HUES48 (cell line): ENCODE data around the gene E2F3.

Experiments used
- H3K27ac ChIP-seq: one replicate; pipeline ENCODE4 v1.7.0; 2013; ENCODE audit warnings: low read depth, low read length, inconsistent platforms
- H3K27me3 ChIP-seq: 2 replicates; pipeline ENCODE4 v1.6.1; 2013; ENCODE audit warnings: mild to moderate bottlenecking, low read length; ENCODE audit not compliant: control insufficient read depth, insufficient read depth
- H3K36me3 ChIP-seq: 2 replicates; pipeline ENCODE4 v1.6.1; 2013; ENCODE audit warnings: low read length; ENCODE audit not compliant: control insufficient read depth, insufficient read depth
- H3K4me1 ChIP-seq: 2 replicates; pipeline ENCODE4 v1.6.1; 2013; ENCODE audit warnings: mild to moderate bottlenecking, low read length; ENCODE audit not compliant: control insufficient read depth, insufficient read depth
- H3K4me3 ChIP-seq: 2 replicates; pipeline ENCODE4 v1.5.1; 2013; ENCODE audit warnings: mild to moderate bottlenecking, low read depth, low read length
- H3K9ac ChIP-seq: 2 replicates; pipeline ENCODE4 v1.6.1; 2013; ENCODE audit warnings: mild to moderate bottlenecking, low read depth, low read length, moderate library complexity
- H3K9me3 ChIP-seq: 2 replicates; pipeline ENCODE4 v1.6.1; 2013; ENCODE audit warnings: low read length; ENCODE audit not compliant: control insufficient read depth, insufficient read depth

Gene E2F3

GRCh38 chr6:20467437-20467836, 65.8 kb downstream of the E2F3 start:
- H3K4me3 ChIP-seq: peak overlapping the region; percentile 47
- no peak overlapping the region for H3K9ac ChIP-seq
- H3K27ac ChIP-seq: peak overlapping the region; percentile 72
- no peaks in the 10 kb centered on the region for H3K27me3 ChIP-seq
- H3K9me3 ChIP-seq: no peaks in the 10 kb centered on the region
- peaks cover 39% of the 10 kb centered on the region for H3K4me1 ChIP-seq
- peaks cover 3% of the 10 kb centered on the region; the same call in 1 of the 2 replicates for H3K36me3 ChIP-seq

- no peak overlapping the region for H3K27ac ChIP-seq
- peaks cover 3% of the 10 kb centered on the region; the same call in 1 of the 2 replicates for H3K36me3 ChIP-seq
- no peaks in the 10 kb centered on the region for H3K27me3 ChIP-seq
- H3K9ac ChIP-seq: no peak overlapping the region
- H3K4me1 ChIP-seq: peaks cover 39% of the 10 kb centered on the region
- no peaks in the 10 kb centered on the region for H3K9me3 ChIP-seq
- no peak overlapping the region for H3K4me3 ChIP-seq
Measured at GRCh38 chr6:20468209-20468608, 66.5 kb downstream of the E2F3 start.

GRCh38 chr6:20472748-20473147, 71.1 kb downstream of the E2F3 start:
- H3K27ac ChIP-seq: no peak overlapping the region
- peaks cover 8% of the 10 kb centered on the region; the same call in 1 of the 2 replicates for H3K36me3 ChIP-seq
- no peak overlapping the region for H3K4me3 ChIP-seq
- no peaks in the 10 kb centered on the region for H3K27me3 ChIP-seq
- H3K9ac ChIP-seq: no peak overlapping the region
- H3K9me3 ChIP-seq: no peaks in the 10 kb centered on the region
- H3K4me1 ChIP-seq: peaks cover 16% of the 10 kb centered on the region

DNA sequence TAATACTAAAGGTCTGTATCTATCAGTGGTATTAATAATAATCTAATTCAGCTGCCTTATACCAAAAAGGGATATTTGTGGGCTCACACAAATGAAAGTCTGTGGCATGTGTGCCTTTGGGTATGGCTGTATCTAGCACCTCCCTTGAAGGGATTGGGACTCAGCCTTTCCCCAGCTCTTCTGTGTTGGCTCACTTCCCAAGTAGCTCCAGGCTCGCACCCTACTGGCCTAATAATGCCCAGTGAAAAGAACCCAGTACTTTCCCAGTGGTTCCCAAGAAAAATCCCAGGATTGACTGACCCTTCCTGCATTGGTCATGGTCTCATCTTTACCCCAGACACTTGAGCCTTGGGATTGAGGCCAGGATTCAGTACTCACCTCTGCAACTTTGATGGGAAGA, 71.8 kb downstream of the E2F3 start:
- Histone ChIP-seq H3K4me3 (no peak overlapping the region), H3K9me3 (no peaks in the 10 kb centered on the region), H3K36me3 (peaks cover 5% of the 10 kb centered on the region; the same call in 1 of the 2 replicates), H3K9ac (no peak overlapping the region), H3K27ac (no peak overlapping the region), H3K27me3 (no peaks in the 10 kb centered on the region), H3K4me1 (peaks cover 8% of the 10 kb centered on the region)

DNA sequence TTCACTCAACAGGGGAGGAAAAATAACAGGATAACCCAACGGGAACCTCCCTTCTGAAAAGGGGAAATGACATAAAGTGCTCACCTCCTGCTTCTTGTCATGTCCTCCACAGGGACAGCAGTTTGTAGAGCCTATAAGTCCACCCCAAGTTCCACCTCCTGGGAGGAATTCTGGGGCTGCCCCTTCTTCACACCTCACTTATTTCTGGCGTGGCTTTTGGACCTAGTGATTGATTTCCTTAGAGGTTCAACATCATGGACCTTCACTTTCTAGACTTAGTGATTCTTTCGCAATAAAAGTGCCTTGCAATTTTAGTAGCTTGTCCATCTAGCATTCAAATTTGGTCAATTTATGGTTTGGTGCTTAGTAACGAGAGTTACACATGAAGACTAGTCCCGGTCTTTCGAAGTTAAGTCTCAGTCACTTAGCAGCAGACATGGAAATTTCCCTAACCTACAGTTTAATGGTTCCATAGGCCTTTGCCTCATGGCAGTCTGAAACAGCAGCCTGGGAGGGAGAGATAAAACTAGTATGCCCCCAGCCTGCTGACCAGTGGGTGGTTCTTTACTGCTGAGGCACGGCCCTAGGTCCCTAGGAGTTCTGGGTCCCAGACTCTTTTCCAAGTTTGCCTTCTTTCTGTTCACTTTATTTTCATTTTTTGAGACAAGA, 73.3 kb downstream of the E2F3 start:
- H3K27me3 ChIP-seq: no peaks in the 10 kb centered on the region
- no peak overlapping the region for H3K9ac ChIP-seq
- no peak overlapping the region for H3K4me3 ChIP-seq
- no peak overlapping the region for H3K27ac ChIP-seq
- H3K9me3 ChIP-seq: no peaks in the 10 kb centered on the region
- H3K4me1 ChIP-seq: no peaks in the 10 kb centered on the region
- peaks cover 16% of the 10 kb centered on the region for H3K36me3 ChIP-seq

DNA sequence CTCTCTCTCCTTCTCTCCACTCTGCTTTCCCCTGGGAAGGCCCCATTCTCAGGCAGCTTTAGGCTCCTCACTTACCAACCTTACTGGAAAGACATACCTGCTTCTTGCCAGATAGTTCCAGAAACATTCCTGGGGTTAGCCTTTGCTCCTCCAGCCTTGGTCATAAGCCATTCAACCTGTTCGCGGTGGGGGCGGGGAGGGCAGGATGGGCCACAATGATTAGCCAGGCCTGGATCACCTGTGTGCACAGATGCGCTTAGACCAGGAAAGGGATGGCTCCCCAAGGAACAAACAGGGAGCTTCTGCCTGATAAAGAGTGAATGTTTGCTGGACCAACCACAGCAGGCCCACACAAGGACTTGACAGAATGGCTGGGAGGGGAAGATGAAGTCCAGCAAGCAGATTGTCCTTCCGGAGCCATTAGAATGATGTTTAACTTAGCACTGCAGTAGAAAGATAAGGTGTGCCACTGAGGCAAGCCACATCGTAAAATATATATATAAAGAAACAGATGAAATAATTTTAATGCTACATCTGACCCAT, 74.9 kb downstream of the E2F3 start:
- no peaks in the 10 kb centered on the region for H3K9me3 ChIP-seq
- no peak overlapping the region for H3K4me3 ChIP-seq
- peaks cover 31% of the 10 kb centered on the region for H3K36me3 ChIP-seq
- H3K27ac ChIP-seq: no peak overlapping the region
- no peaks in the 10 kb centered on the region for H3K27me3 ChIP-seq
- no peak overlapping the region for H3K9ac ChIP-seq
- no peaks in the 10 kb centered on the region for H3K4me1 ChIP-seq

- Histone ChIP-seq H3K9ac (no peak overlapping the region), H3K27me3 (no peaks in the 10 kb centered on the region), H3K4me3 (no peak overlapping the region), H3K36me3 (peaks cover 40% of the 10 kb centered on the region), H3K4me1 (no peaks in the 10 kb centered on the region), H3K27ac (no peak overlapping the region), H3K9me3 (no peaks in the 10 kb centered on the region)
Measured at GRCh38 chr6:20477485-20477884, 75.8 kb downstream of the E2F3 start.

GRCh38 chr6:20479060-20479459, 77.4 kb downstream of the E2F3 start:
- Histone ChIP-seq H3K4me3 (no peak overlapping the region), H3K36me3 (peaks cover 56% of the 10 kb centered on the region), H3K27ac (no peak overlapping the region), H3K9ac (no peak overlapping the region), H3K4me1 (peaks cover 7% of the 10 kb centered on the region; the same call in 1 of the 2 replicates), H3K27me3 (no peaks in the 10 kb centered on the region), H3K9me3 (no peaks in the 10 kb centered on the region)

DNA sequence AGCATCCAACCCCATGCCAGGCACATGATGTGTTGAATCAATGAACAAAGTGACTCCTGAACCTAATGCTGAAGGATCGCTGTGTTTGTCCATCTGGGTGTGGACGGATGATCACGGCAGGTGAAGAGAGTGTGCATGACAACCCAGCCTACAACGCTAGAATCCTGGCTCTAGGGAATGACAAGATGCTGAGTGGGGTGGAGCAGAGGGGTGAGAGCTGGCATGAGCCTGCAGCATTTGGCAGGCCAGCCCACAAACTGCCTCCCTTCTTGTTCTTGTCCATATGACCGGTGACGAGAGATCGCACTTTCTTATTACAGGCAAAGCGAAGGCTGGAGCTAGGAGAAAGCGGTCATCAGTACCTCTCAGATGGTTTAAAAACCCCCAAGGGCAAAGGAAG, 77.8 kb downstream of the E2F3 start:
- no peak overlapping the region for H3K4me3 ChIP-seq
- peaks cover 9% of the 10 kb centered on the region; the same call in 1 of the 2 replicates for H3K4me1 ChIP-seq
- H3K36me3 ChIP-seq: peaks cover 59% of the 10 kb centered on the region
- no peak overlapping the region for H3K27ac ChIP-seq
- no peak overlapping the region for H3K9ac ChIP-seq
- H3K9me3 ChIP-seq: no peaks in the 10 kb centered on the region
- no peaks in the 10 kb centered on the region for H3K27me3 ChIP-seq

DNA sequence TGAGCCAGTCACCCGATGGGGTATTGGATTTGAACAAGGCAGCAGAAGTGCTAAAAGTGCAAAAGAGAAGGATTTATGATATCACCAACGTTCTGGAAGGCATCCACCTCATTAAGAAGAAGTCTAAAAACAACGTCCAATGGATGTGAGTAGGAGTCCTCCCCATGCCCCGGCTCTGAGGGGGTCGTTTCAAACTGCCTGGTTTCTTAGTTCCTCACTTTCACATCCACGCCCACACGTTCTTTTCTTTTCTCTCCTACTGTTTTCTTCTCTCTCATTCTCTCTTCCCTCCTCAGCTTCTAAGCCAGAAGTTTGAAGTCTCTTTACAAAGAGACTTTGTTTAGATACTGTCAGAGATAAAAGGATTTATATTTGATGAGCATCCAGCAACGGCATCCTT, 79.6 kb downstream of the E2F3 start:
- H3K9me3 ChIP-seq: no peaks in the 10 kb centered on the region
- peaks cover 69% of the 10 kb centered on the region for H3K36me3 ChIP-seq
- no peaks in the 10 kb centered on the region for H3K27me3 ChIP-seq
- no peak overlapping the region for H3K4me3 ChIP-seq
- no peak overlapping the region for H3K27ac ChIP-seq
- H3K9ac ChIP-seq: no peak overlapping the region
- H3K4me1 ChIP-seq: peaks cover 9% of the 10 kb centered on the region; the same call in 1 of the 2 replicates

DNA sequence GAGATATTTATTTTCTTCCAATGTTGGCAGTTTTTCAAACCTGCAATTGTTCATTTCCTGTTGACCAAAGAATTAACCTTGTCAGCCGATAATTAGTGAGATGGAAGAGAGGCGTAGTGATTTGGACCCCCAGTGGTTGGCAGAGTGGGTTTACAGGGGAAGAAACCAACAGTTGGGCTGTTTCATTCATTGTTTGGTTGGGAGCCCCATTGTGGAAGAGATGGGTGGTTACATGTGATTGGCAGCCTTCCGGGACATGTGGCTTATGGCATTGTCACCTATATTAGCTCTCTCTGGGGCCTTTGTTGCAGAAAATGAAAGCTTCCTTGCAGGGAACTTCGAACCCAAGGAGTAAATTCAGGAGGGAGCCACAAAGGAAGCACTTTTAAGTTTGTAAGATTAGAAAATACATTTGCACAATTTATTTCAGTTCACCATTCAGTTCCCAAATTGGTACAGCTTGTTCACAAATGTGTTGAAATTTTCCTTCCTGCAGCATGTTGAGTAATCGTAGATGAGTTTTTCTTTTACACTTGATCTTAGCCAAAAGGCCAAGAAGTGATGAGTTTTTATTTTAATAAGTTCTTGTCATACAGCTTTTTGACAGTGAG, 82.3 kb downstream of the E2F3 start:
- Histone ChIP-seq H3K36me3 (peaks cover 95% of the 10 kb centered on the region), H3K4me3 (no peak overlapping the region), H3K4me1 (peaks cover 9% of the 10 kb centered on the region; the same call in 1 of the 2 replicates), H3K27ac (peak overlapping the region; percentile 56), H3K9ac (no peak overlapping the region), H3K27me3 (no peaks in the 10 kb centered on the region), H3K9me3 (no peaks in the 10 kb centered on the region)
